ENCODE data around the gene GYS2. TPM values are rescaled to one million over a fixed set of nuclear protein-coding genes. Genes with fewer than 3 reads are reported as not detected.

GYS2 gene
- total RNA-seq, 4 donors from 2014 or later, result not detected

- H3K9me3 ChIP-seq, result no peaks in the 10 kb centered on the region
- no peaks in the 10 kb centered on the region for H3K4me1 ChIP-seq
- no peak for TF ChIP-seq POLR2A (IDR thresholded peaks at IDR 0.05)
- TF ChIP-seq POLR2AphosphoS5 (IDR thresholded peaks at IDR 0.05), result no peak
- TF ChIP-seq EP300 (IDR thresholded peaks at IDR 0.05), result no peak
- TF ChIP-seq CTCF (IDR thresholded peaks at IDR 0.05), result no peak
- peaks cover 0 to 11% of the 10 kb centered on the region in 2 donors for H3K36me3 ChIP-seq
- 20 to 58% methylated on average over 1 of the region's 1 CpG for WGBS, 2 donors (ENCODE audit: low coverage in 1 of 2)
- H3K4me3 ChIP-seq, result no peak overlapping the region
- no peak overlapping the region for H3K27ac ChIP-seq
- no peak for ATAC-seq
- no peaks in the 10 kb centered on the region for H3K27me3 ChIP-seq
Observed at GRCh38 chr12:21521541-21521940, 83.1 kb downstream of the GYS2 start.

- H3K36me3 ChIP-seq, result peaks cover 0 to 41% of the 10 kb centered on the region in 2 donors
- TF ChIP-seq POLR2A (IDR thresholded peaks at IDR 0.05) (no peak), EP300 (IDR thresholded peaks at IDR 0.05) (no peak), CTCF (IDR thresholded peaks at IDR 0.05) (no peak), POLR2AphosphoS5 (IDR thresholded peaks at IDR 0.05) (no peak)
- no peaks in the 10 kb centered on the region for H3K27me3 ChIP-seq
- no peak overlapping the region for H3K4me3 ChIP-seq
- ATAC-seq, result no peak
- H3K4me1 ChIP-seq, result no peaks in the 10 kb centered on the region
- WGBS, 2 donors (ENCODE audit: low coverage in 1 of 2), result 75 to 90% methylated on average over 3 of the region's 3 CpGs
- H3K9me3 ChIP-seq, result no peaks in the 10 kb centered on the region
- H3K27ac ChIP-seq, result no peak overlapping the region
Observed at GRCh38 chr12:21518451-21518850, 86.2 kb downstream of the GYS2 start.

GRCh38 chr12:21516281-21516680, 88.4 kb downstream of the GYS2 start:
- H3K27me3 ChIP-seq, result no peaks in the 10 kb centered on the region
- H3K4me3 ChIP-seq, result no peak overlapping the region
- no peaks in the 10 kb centered on the region for H3K9me3 ChIP-seq
- H3K4me1 ChIP-seq, result no peaks in the 10 kb centered on the region
- 82 to 92% methylated on average over 2 of the region's 2 CpGs for WGBS, 2 donors (ENCODE audit: low coverage in 1 of 2)
- TF ChIP-seq POLR2A (IDR thresholded peaks at IDR 0.05) (no peak), EP300 (IDR thresholded peaks at IDR 0.05) (no peak), POLR2AphosphoS5 (IDR thresholded peaks at IDR 0.05) (no peak), CTCF (IDR thresholded peaks at IDR 0.05) (no peak)
- peaks cover 0 to 58% of the 10 kb centered on the region in 2 donors for H3K36me3 ChIP-seq
- no peak overlapping the region for H3K27ac ChIP-seq
- ATAC-seq, result no peak

GRCh38 chr12:21509768-21510167, 94.9 kb downstream of the GYS2 start:
- Histone ChIP-seq H3K4me3 (no peak overlapping the region), H3K9me3 (no peaks in the 10 kb centered on the region), H3K27ac (no peak overlapping the region), H3K4me1 (peaks cover 0 to 12% (median 0%) of the 10 kb centered on the region in 3 donors), H3K27me3 (no peaks in the 10 kb centered on the region), H3K36me3 (peaks cover 5 to 62% of the 10 kb centered on the region in 2 donors)
- no peak for ATAC-seq
- 31 to 50% methylated on average over 2 of the region's 2 CpGs for WGBS, 2 donors (ENCODE audit: low coverage in 1 of 2)
- TF ChIP-seq POLR2AphosphoS5 (IDR thresholded peaks at IDR 0.05), result no peak
- TF ChIP-seq POLR2A (IDR thresholded peaks at IDR 0.05), result no peak
- no peak for TF ChIP-seq EP300 (IDR thresholded peaks at IDR 0.05)
- no peak for TF ChIP-seq CTCF (IDR thresholded peaks at IDR 0.05)

- no peak overlapping the region for H3K4me3 ChIP-seq
- ATAC-seq, result no peak
- no peaks in the 10 kb centered on the region for H3K27me3 ChIP-seq
- peaks cover 0 to 31% (median 5%) of the 10 kb centered on the region in 3 donors for H3K4me1 ChIP-seq
- no peak overlapping the region for H3K27ac ChIP-seq
- peaks cover 5 to 43% of the 10 kb centered on the region in 2 donors for H3K36me3 ChIP-seq
- no peak for TF ChIP-seq EP300 (IDR thresholded peaks at IDR 0.05)
- no peak for TF ChIP-seq POLR2A (IDR thresholded peaks at IDR 0.05)
- TF ChIP-seq CTCF (IDR thresholded peaks at IDR 0.05), result no peak
- no peak for TF ChIP-seq POLR2AphosphoS5 (IDR thresholded peaks at IDR 0.05)
- H3K9me3 ChIP-seq, result no peaks in the 10 kb centered on the region
- 56 to 69% methylated on average over 2 of the region's 2 CpGs for WGBS, 2 donors (ENCODE audit: low coverage in 1 of 2)
Observed at GRCh38 chr12:21507849-21508248, 96.8 kb downstream of the GYS2 start.
